K562 (cell line): ENCODE data around the gene SLPI. TPM values are rescaled to one million over a fixed set of nuclear protein-coding genes. Genes with fewer than 3 reads are reported as not detected.

Experiments used
- CBX3 ChIP-seq, 2 experiments: IDR thresholded peaks; 1 replicate in 1 of 2; 2 replicates in 1 of 2; pipeline ENCODE4 v1.6.1; 2012; ENCODE audit warnings: inconsistent platforms in 2 of 2, low read length in 2 of 2, borderline replicate concordance in 1 of 2, control low read depth in 1 of 2
- CBX8 ChIP-seq: fragments of 200-600 bp; sonication (generic); IDR thresholded peaks from 2 replicates; pipeline ENCODE4 v1.6.1; 2012; ENCODE audit warnings: borderline replicate concordance, mixed run types, low read depth, mild to moderate bottlenecking, moderate library complexity, mixed read lengths, low read length, control low read depth, inconsistent platforms; ENCODE audit not compliant: poor library complexity, severe bottlenecking; ENCODE audit errors: extremely low read depth
- CHAMP1 ChIP-seq: fragments of 450-650 bp; IDR thresholded peaks from 2 replicates; pipeline ENCODE4 v1.6.1; 2016; ENCODE audit warnings: mild to moderate bottlenecking
- CREB3 ChIP-seq: fragments of 450-650 bp; conservative IDR thresholded peaks from 2 replicates; pipeline ENCODE4 v1.6.1; 2016; ENCODE audit warnings: missing genetic modification characterization, low read depth, mild to moderate bottlenecking, missing compliant biosample characterization, moderate library complexity
- EP400 ChIP-seq: fragments of 450-650 bp; IDR thresholded peaks from 2 replicates; pipeline ENCODE4 v1.6.1; 2017; ENCODE audit warnings: antibody characterized with exemption, mild to moderate bottlenecking, moderate library complexity
- GABPA ChIP-seq: fragments of 200-800 bp; sonication (Bioruptor generic); conservative IDR thresholded peaks from 2 replicates; pipeline ENCODE4 v1.6.1; 2016; ENCODE audit warnings: low read depth, missing genetic modification characterization, missing compliant biosample characterization
- HDAC2 ChIP-seq: fragments of 450-650 bp; IDR thresholded peaks from 2 replicates; pipeline ENCODE4 v1.6.1; 2016; ENCODE audit warnings: mild to moderate bottlenecking
- HSF4 ChIP-seq: fragments of 250-450 bp; sonication (Bioruptor Pico); IDR thresholded peaks from 2 replicates; pipeline ENCODE4 v2.1.2; 2022; ENCODE audit warnings: mild to moderate bottlenecking, moderate library complexity, borderline replicate concordance
- L3MBTL2 ChIP-seq: fragments of 450-650 bp; IDR thresholded peaks from 2 replicates; pipeline ENCODE4 v1.6.1; 2016; ENCODE audit warnings: mild to moderate bottlenecking, moderate library complexity
- MNT ChIP-seq, 2 experiments: fragments of 450-650 bp; conservative IDR thresholded peaks; 2 replicates each; pipeline ENCODE4 v1.6.1; 2017; ENCODE audit warnings: mild to moderate bottlenecking in 2 of 2, moderate library complexity in 2 of 2
- NR2C1 ChIP-seq, 2 experiments: fragments of 450-650 bp; IDR thresholded peaks; 2 replicates each; pipeline ENCODE4 v1.6.1; 2017; ENCODE audit warnings: mild to moderate bottlenecking in 2 of 2, antibody characterized with exemption in 1 of 2, inconsistent platforms in 1 of 2, missing compliant biosample characterization in 1 of 2, missing genetic modification characterization in 1 of 2
- RAD21 ChIP-seq, 2 experiments: fragments of 250-450 bp in 1 of 2; fragments of 450-650 bp in 1 of 2; sonication (Bioruptor Pico) in 1 of 2; formaldehyde crosslinking in 1 of 2; IDR thresholded peaks in 1 of 2; conservative IDR thresholded peaks in 1 of 2; 2 replicates each; pipeline versions ENCODE4 v1.4.0 to v1.8.0; 2020 to 2022; ENCODE audit warnings: mild to moderate bottlenecking in 2 of 2, moderate library complexity in 1 of 2
- ZNF232 ChIP-seq: sonication (generic); formaldehyde crosslinking; IDR thresholded peaks from 2 replicates; pipeline ENCODE4 v1.8.0; 2022; ENCODE audit warnings: mild to moderate bottlenecking, missing genetic modification reagents
- polyA plus RNA-seq, 8 experiments: library from polyadenylated mRNA; depleted of rRNA in 4 of 8; stranded (reverse) in 5 of 8; unstranded in 3 of 8; fragments of >200 nt; fragmentation: Nextera tagmentation in 2 of 8; fragmentation: Illumina TruSeq in 1 of 8; extraction: Ambion mirVana in 2 of 8; extraction: Trizol in 1 of 8; gene quantifications; 2 replicates each; pipeline versions ENCODE4 v1.2.1 to v1.2.3, GENCODE V29; 2011 to 2014; ENCODE audit warnings: inconsistent platforms in 1 of 8, missing spikeins in 1 of 8
- total RNA-seq, 7 experiments: library from RNA; depleted of rRNA in 6 of 7; stranded (reverse); fragments of >200 nt in 6 of 7; fragmentation: Illumina TruSeq in 2 of 7; extraction: Trizol in 2 of 7; gene quantifications; 2 replicates each; pipeline versions ENCODE4 v1.2.1 to v1.2.3, GENCODE V29; 2011 to 2021; ENCODE audit warnings: low replicate concordance in 1 of 7
- TF ChIP-seq, protein P1 (sequence below): fragments of 450-650 bp; IDR thresholded peaks from 2 replicates; pipeline ENCODE4 v1.6.1; 2016; ENCODE audit warnings: low read depth, mild to moderate bottlenecking, moderate library complexity
- TF ChIP-seq, protein P2 (sequence below): sonication (generic); formaldehyde crosslinking; IDR thresholded peaks from 2 replicates; pipeline ENCODE4 v1.8.0; 2022; ENCODE audit warnings: missing genetic modification reagents, mild to moderate bottlenecking, moderate library complexity, borderline replicate concordance
- TF ChIP-seq, protein P3 (sequence below): conservative IDR thresholded peaks from 2 replicates; pipeline ENCODE4 v1.6.1; 2011; ENCODE audit warnings: low read depth, mild to moderate bottlenecking, low read length; ENCODE audit not compliant: control insufficient read depth

The SLPI gene
- total and polyA plus RNA-seq, 9 of the 15 experiments (the other 6 are each of a cell fraction or from before 2014, with no cell fraction given): 0.78 TPM; not detected in 8

DNA sequence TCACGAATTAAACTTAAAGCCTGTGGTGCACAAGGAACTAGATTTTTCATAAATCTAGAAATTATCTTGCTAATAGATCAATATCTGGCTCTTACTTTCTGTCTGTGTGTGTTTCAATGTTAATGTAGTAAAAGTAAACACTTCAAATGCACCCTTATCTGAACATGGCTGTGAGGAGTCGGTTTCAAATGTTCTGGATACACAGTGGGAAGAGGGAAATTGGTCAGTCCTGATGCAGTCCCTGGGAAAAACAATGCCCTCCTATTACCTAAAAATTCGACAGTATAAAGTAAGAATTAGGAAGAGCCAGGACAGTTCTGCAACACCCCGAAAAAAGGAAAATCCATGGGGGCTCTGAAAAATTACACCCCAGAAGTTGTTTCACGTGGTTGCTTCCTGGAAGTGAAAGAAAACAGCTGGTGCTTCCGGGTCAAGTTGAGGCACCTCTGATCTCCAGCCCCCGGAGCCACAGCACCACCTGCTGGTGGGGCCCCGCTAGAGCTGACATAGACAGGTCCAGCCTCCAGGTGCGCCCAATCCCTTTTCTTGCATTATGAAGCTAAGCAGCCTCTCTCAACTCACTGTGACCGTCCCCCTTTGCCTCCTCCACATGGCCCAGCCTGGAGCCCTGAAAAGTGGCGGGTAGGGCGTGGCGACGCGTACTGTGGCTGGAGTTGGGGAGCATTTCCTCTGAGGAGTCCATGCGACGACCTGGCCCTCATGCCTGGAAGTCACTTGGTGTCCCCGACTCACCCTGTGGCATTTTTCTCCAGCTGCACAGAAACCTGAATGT lies 24.9 kb downstream of the SLPI start (continued):
- no peak for TF ChIP-seq EP400
- 0 out of 4 replicates have a peak, but pooled peaks of 1 of the 2 experiments have one; percentile 45 for TF ChIP-seq MNT (conservative IDR thresholded peaks at IDR 0.05)
- TF ChIP-seq CBX3 (IDR thresholded peaks at IDR 0.05; ENCODE audit: borderline replicate concordance in 1 of 2, low read length in 2 of 2): peak in 1 of 2 experiments; percentile 15; a peak in 1 of 3 replicates
- peak; percentile 28; the same call in 1 of the 2 replicates for TF ChIP-seq L3MBTL2
- no peak for TF ChIP-seq CBX8
- TF ChIP-seq, protein P1, sequence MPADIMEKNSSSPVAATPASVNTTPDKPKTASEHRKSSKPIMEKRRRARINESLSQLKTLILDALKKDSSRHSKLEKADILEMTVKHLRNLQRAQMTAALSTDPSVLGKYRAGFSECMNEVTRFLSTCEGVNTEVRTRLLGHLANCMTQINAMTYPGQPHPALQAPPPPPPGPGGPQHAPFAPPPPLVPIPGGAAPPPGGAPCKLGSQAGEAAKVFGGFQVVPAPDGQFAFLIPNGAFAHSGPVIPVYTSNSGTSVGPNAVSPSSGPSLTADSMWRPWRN: no peak
- TF ChIP-seq CHAMP1: no peak
- TF ChIP-seq GABPA (tag): peak; percentile 78
- TF ChIP-seq, protein P2, sequence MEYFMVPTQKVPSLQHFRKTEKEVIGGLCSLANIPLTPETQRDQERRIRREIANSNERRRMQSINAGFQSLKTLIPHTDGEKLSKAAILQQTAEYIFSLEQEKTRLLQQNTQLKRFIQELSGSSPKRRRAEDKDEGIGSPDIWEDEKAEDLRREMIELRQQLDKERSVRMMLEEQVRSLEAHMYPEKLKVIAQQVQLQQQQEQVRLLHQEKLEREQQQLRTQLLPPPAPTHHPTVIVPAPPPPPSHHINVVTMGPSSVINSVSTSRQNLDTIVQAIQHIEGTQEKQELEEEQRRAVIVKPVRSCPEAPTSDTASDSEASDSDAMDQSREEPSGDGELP (CRISPR knock-in tag): peak; percentile 65; the same call in 1 of the 2 replicates
- no peak for TF ChIP-seq CREB3 (tag)
- no peak for TF ChIP-seq HDAC2
- TF ChIP-seq HSF4 (CRISPR knock-in tag): no peak
- TF ChIP-seq RAD21 (CRISPR knock-in tag; conservative IDR thresholded peaks at IDR 0.05 in 1 of 2, IDR thresholded peaks at IDR 0.05 in 1 of 2): peak in 1 of 2 experiments; percentile 57; a peak in 2 of 4 replicates
- TF ChIP-seq, protein P3, sequence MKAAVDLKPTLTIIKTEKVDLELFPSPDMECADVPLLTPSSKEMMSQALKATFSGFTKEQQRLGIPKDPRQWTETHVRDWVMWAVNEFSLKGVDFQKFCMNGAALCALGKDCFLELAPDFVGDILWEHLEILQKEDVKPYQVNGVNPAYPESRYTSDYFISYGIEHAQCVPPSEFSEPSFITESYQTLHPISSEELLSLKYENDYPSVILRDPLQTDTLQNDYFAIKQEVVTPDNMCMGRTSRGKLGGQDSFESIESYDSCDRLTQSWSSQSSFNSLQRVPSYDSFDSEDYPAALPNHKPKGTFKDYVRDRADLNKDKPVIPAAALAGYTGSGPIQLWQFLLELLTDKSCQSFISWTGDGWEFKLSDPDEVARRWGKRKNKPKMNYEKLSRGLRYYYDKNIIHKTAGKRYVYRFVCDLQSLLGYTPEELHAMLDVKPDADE: no peak
- no peak for TF ChIP-seq ZNF232
- peak; percentile 97 for TF ChIP-seq NR2C1 (IDR thresholded peaks at IDR 0.05)
- TF ChIP-seq NR2C1 (tag; IDR thresholded peaks at IDR 0.05): peak; percentile 98
